Loucy (cell line): ENCODE results near the gene CFAP119.

Source experiments
- CTCF ChIP-seq: fragments of 200-600 bp; sonication (generic); conservative IDR thresholded peaks from 2 replicates; pipeline ENCODE4 v1.5.1; 2014; ENCODE audit warnings: mild to moderate bottlenecking, antibody characterized with exemption, low read length
- EZH2phosphoT487 ChIP-seq: fragments of 200-600 bp; IDR thresholded peaks from 2 replicates; pipeline ENCODE4 v1.6.1; 2018; ENCODE audit warnings: antibody characterized with exemption, mild to moderate bottlenecking, moderate library complexity, borderline replicate concordance

DNA sequence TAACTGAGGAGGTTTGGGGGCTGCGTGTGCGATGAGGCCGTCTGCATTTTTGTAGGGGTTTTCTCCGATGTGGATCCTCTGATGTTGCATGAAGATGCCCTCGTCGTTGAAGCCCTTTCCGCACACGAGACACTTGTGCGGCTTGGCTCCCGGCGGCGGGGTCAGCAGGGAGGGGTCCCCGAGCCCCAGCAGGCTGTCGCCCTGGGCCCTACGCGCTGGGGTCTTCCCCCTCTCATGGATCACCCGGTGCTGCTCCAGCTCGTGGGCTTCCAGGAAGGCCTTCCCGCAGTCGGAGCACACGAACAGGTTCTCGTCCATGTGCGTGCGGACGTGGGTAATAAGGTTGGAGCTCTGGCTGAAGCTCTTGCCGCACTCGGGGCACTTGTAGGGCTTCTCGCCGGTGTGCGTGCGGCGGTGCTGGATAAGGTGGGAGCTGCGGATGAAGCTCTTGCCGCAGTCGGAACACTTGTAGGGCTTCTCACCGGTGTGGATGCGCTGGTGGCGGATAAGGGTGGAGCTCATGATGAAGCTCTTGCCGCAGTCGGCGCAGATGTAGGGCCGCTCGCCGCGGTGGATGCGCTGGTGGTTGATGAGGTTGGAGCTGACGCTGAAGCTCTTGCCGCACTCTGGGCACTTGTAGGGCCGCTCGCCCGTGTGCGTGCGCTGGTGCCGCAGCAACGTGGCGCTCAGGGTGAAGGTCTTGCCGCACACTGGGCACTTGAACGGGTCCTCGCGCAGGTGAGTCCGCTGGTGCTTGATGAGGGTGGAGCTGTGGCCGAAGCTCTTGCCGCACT lies 20.8 kb upstream of the CFAP119 start:
- TF ChIP-seq CTCF = no peak
- TF ChIP-seq EZH2phosphoT487 = no peak
